ENCODE results near the gene CNTN1.

Gene CNTN1

GRCh38 chr12:40691913-40692764 lies at the start of gene CNTN1:
Gene CNTN1, plus strand, starts transcription at chr12:40692439.
- in situ Hi-C loops (cut with MboI; ENCODE audit: low sequenced_read_pairs): no loop called here

GRCh38 chr12:40643506-40643905 lies 48.7 kb upstream of the CNTN1 start:
- in situ Hi-C loops (cut with MboI; ENCODE audit: low sequenced_read_pairs): no loop called here

- in situ Hi-C loops (cut with MboI; ENCODE audit: low sequenced_read_pairs): no loop called here
Measured at GRCh38 chr12:40643976-40644375, 48.3 kb upstream of the CNTN1 start.

- in situ Hi-C loops (cut with MboI; ENCODE audit: low sequenced_read_pairs): no loop called here
Measured at GRCh38 chr12:40644708-40645107, 47.5 kb upstream of the CNTN1 start.

- in situ Hi-C loops (cut with MboI; ENCODE audit: low sequenced_read_pairs): no loop called here
Measured at GRCh38 chr12:40645361-40645760, 46.9 kb upstream of the CNTN1 start.

- in situ Hi-C loops (cut with MboI; ENCODE audit: low sequenced_read_pairs): no loop called here
Measured at GRCh38 chr12:40646456-40646855, 45.8 kb upstream of the CNTN1 start.

- in situ Hi-C loops (cut with MboI; ENCODE audit: low sequenced_read_pairs): no loop called here
Measured at GRCh38 chr12:40646911-40647310, 45.3 kb upstream of the CNTN1 start.

- in situ Hi-C loops (cut with MboI; ENCODE audit: low sequenced_read_pairs): no loop called here
Measured at GRCh38 chr12:40647651-40648050, 44.6 kb upstream of the CNTN1 start.

GRCh38 chr12:40648519-40648918 lies 43.7 kb upstream of the CNTN1 start:
- in situ Hi-C loops (cut with MboI; ENCODE audit: low sequenced_read_pairs): no loop called here

- in situ Hi-C loops (cut with MboI; ENCODE audit: low sequenced_read_pairs): no loop called here
Measured at GRCh38 chr12:40650038-40650704, 42.1 kb upstream of the CNTN1 start.

GRCh38 chr12:40655451-40655850 lies 36.8 kb upstream of the CNTN1 start:
- in situ Hi-C loops (cut with MboI; ENCODE audit: low sequenced_read_pairs): no loop called here

- in situ Hi-C loops (cut with MboI; ENCODE audit: low sequenced_read_pairs): no loop called here
Measured at GRCh38 chr12:40662366-40662765, 29.9 kb upstream of the CNTN1 start.

GRCh38 chr12:40663781-40664180 lies 28.5 kb upstream of the CNTN1 start:
- in situ Hi-C loops (cut with MboI; ENCODE audit: low sequenced_read_pairs): no loop called here

GRCh38 chr12:40668099-40668529 lies 24.1 kb upstream of the CNTN1 start:
- in situ Hi-C loops (cut with MboI; ENCODE audit: low sequenced_read_pairs): no loop called here

GRCh38 chr12:40672741-40673271 lies 19.4 kb upstream of the CNTN1 start:
- in situ Hi-C loops (cut with MboI; ENCODE audit: low sequenced_read_pairs): no loop called here

- in situ Hi-C loops (cut with MboI; ENCODE audit: low sequenced_read_pairs): no loop called here
Measured at GRCh38 chr12:40681148-40681547, 11.1 kb upstream of the CNTN1 start.

- in situ Hi-C loops (cut with MboI; ENCODE audit: low sequenced_read_pairs): no loop called here
Measured at GRCh38 chr12:40684986-40685385, 7.3 kb upstream of the CNTN1 start.

- in situ Hi-C loops (cut with MboI; ENCODE audit: low sequenced_read_pairs): no loop called here
Measured at GRCh38 chr12:40688085-40688725, 4.0 kb upstream of the CNTN1 start.

- in situ Hi-C loops (cut with MboI; ENCODE audit: low sequenced_read_pairs): no loop called here
Measured at GRCh38 chr12:40689576-40689975, 2.7 kb upstream of the CNTN1 start.

- in situ Hi-C loops (cut with MboI; ENCODE audit: low sequenced_read_pairs): no loop called here
Measured at GRCh38 chr12:40692765-40693206, 547 bp downstream of the CNTN1 start.

GRCh38 chr12:40693207-40693821 lies 1.1 kb downstream of the CNTN1 start:
- in situ Hi-C loops (cut with MboI; ENCODE audit: low sequenced_read_pairs): no loop called here

Data from HL-60/S4 treated with retinoic acid at 250 ng/mL for 4 days and 3 days (cell line).